Ammon's horn (tissue), 1 donor: ENCODE data around the gene ZNF610.
A peak's percentile ranks its signal among the peaks of the same experiment; 100 is the strongest.
"Not testable (repeated sequence)": the region's sequence is repeated elsewhere in the genome, so short reads cannot be mapped to it uniquely, and the experiment has no call there.

Source experiments
- DNase-seq: peaks from one replicate; pipeline ENCODE4 v3.0.0-alpha.2; 2016; ENCODE audit warnings: low spot score

ZNF610 gene

DNA sequence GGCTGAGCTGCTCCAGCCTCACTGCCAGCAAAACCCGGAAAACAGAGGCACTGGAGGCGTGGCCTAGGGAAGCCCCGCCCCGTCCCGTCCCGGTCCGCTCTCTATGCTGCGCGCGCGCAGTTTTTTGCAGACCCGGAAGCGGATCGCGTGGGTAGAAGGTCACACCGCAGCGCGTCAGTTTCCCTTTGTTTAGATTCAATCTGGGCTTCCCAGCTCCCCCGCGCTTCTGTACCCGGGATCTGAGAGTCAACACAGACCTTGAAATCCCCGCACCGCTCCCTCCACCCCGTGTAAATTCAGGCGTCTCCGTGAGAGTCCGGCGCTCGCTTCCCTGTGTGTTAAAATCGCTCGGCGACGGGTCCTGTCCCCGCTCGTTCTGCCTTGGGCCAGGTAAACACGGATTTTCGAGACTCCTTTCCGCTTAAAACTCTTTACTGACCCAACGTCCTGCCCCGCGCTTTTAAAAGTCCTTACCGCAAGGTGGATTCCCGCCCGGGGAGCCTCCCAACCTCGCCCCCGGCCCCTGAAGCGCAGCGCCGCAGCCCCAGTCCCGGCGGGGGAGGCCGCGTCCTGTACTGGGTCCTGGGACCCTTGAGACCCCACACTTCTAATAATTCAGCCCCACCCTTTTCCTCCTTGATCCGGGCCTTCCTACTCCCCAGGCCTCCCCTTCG is at the start of gene ZNF610:
TSS of gene ZNF610 (plus strand) at position 127 of the 674 bp plus-strand sequence. CDS start 12,930 bp downstream, outside the sequence.
- DNase-seq = peak; percentile 93

DNA sequence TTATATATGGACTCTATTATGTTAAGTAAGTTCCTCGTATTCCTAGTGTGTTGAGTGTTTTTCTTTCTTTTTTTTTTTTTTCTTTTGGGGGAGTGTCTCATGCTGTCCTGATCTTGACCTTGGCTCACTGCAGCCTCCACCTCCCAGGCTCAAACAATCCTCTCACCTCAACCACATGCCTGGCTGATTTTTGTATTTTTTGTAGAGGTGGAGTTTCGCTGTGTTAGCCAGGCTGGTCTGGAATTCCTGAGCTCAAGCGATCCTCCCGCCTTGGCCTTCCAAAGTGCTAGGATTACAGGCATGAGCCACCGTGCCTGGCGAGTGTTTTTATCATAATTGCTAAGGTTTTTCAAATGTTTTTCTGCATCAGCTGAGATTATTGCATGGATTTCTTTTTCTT is 49.8 kb upstream of the ZNF610 start:
- DNase-seq = no peak

DNA sequence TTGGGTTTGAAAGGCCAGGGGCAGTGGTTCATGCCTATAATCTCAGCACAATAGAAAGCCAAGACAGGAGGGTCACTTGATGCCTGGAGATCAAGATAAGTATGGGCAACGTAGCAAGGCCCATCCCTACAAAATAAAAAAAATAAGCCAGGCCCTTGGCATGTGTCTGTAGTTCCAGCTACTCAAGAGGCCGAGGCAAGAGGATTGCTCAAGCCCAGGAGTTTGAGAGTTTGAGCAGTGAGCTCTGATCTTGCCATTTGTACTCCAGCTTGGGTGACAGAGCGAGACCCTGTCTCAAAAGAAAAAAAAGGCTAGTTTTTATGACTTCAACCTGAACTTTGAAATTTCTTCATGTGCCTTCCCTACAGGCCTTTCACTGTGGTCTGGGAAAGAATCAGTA is 44.3 kb upstream of the ZNF610 start:
- no peak for DNase-seq

DNA sequence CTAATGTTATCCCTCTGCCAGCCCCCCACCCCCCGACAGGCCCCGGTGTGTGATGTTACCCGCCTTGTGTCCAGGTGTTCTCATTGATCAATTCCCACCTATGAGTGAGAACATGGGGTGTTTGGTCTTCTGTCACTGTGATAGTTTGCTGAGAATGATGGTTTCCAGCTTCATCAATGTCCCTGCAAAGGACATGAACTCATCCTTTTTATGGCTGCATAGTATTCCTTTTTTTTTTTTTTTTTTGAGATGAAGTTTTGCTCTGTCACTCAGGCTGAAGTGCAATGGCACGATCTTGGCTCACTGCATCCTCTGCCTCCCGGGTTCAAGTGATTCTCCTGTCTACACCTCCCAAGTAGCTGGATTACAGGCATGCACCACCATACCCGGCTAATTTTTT is 43.1 kb upstream of the ZNF610 start:
- DNase-seq = not testable (repeated sequence)

DNA sequence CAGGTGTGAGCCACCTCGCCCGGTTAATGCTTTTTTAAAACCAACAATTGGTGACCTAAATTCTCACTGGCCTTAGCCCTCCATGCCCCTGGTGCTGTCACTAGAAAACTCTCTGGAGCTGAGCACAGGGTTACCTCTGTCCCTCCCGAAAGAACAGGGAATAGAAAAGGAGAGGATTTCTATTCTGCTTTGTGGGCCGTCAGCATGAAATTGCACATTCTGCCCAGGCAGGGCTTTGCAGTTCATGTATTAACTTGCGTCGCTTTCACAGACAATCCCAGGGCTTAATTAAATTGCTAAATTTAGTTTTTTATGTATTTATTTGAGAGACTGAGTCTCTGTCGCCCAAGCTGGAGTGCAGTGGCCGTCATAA is 39.7 kb upstream of the ZNF610 start:
- DNase-seq = no peak

DNA sequence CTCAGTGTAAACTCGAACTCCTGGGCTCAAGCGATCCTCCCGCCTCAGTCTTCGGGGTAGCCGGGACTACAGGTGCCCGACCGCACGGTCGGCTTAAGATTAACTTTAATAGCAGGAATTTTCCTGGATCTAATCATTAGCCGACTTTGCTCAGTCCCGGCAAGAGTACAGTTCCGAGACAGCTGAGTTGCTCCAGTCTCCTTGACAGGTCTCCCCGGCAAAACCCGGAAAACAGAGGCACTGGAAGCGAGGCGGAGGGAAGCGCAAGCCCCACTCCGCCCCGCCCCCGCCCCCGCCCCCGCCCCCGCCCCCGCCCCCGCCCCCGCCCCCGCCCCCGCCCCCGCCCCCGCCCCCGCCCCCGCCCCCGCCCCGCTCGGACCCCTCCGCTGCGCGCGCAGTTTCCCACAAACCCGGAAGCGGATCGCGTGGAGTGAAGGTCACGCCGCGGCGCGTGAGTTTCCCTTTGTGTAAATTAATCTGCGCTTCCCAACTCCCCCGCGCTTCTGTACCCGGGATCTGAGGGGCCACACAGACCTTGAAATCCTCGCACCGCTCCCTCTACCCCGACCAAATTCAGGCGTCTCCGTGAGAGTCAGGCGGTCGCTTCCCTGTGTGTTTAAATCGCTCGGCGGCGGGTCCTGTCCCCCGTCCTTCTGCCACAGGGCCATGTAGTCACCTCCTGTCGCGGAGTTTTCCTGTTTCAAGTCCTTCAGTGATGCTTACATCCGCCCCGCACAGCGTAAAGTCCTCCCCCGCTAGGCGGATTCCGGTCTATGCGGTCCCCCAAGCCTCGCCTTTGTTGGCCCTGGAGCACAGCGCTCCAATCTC is 39.1 kb upstream of the ZNF610 start, which contains the start of gene ZNF480:
TSS of gene ZNF480 (plus strand) at position 397 of the 828 bp plus-strand sequence. CDS start 3,244 bp downstream, outside the sequence.
- peak; percentile 84 for DNase-seq

DNA sequence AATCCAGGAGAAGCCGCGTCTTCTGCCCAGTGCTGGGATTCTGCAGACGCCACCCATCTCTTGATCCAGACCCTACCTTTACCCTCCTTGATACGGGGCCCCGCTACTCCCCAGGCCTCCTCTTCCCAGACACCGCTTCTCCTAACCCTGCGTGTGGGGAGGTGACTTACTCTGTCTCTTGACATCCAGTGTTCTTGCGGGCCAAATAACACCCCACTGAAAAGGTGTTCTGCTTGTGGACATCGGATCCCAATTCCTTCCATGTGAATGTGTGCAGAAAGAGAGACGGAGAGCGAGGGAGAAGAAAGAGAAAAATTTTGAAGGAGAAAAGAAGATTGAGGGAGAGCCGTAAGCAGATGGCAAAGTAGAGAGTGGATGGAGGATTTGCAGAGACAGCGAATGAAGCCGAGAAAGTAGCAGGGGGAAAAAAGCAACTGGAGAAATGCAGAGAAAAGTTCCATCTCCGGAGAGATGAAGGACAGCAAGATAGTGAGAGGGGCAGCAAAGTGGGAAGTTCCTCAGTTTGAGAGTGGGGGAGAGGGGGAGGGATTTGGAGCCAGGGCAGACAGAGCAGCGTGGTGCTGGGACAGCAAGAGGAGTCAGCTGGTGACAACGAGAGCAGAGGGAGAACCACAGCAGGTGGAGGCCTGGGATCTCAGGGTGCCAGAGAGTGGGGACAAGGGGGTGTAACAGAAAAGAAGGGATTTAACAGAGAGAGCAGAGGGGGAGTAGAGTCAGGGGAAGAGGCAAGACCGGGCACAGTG is 38.3 kb upstream of the ZNF610 start:
- DNase-seq = no peak

DNA sequence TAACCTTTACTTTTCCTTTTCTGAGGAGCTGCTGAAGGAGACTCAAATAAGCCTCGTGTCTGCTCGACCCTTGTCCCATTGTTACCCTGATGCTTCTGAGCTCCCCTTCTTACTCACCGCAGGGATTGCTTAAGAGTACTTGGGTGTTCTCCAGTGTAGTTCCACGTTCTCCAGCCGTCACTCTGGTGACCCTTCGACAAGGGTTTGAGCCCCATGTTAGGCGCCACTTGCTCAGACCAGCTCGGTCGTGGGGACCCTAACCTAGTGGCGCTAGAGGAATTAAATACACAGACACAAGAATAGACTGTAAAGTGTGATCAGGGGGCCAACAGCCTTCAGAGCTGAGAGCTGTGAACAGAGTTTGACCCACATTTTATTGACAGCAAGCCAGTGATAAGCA is 28.8 kb upstream of the ZNF610 start:
- no peak for DNase-seq

DNA sequence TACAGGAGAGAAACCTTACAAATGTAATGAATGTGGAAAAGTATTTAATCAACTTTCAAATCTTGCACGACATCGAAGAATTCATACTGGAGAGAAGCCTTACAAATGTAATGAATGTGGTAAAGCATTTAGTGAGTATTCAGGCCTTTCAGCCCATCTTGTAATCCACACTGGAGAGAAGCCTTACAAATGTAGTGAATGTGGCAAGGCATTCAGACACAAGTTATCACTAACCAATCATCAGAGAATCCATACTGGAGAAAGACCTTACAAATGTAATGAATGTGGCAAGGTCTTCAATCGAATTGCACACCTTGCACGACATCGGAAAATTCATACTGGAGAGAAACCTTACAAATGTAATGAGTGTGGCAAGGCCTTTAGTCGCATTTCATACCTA is 13.6 kb upstream of the ZNF610 start:
- no peak for DNase-seq

DNA sequence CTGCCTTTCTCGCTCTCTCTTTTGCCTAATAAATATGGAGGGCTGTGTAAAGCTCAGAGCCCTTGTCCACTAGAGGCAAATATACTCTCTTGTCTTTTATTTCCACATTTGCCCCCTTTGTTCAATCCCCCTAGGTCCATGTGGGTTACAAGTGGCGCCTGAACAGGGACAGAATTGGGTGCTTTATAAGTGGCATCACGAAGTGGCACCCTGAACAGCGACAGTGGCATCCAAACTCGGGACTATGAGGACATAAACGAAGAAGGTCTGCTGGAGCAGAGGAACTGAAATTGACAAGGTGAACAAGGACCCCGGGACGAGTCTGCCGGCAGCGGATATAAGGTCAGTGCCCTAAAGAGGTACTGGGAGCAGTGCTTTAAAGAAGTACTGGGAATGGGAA is 4.3 kb upstream of the ZNF610 start:
- DNase-seq = no peak

DNA sequence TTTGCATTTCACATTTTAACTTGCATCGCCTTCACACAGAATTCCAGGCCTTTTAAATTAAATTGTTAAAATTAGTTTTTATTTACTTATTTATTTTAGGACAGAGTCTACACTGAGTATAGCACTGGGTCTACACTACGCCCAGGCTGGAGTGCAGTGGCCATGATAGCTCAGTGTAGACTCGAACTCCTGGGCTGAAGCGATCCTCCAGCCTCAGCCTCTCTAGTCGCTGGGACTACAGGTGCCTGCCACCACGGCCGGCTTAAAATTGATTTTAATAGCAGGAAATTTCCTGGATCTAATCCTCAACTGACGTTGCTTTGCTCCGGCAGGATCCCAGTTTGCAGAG is 301 bp upstream of the ZNF610 start:
- DNase-seq = no peak

DNA sequence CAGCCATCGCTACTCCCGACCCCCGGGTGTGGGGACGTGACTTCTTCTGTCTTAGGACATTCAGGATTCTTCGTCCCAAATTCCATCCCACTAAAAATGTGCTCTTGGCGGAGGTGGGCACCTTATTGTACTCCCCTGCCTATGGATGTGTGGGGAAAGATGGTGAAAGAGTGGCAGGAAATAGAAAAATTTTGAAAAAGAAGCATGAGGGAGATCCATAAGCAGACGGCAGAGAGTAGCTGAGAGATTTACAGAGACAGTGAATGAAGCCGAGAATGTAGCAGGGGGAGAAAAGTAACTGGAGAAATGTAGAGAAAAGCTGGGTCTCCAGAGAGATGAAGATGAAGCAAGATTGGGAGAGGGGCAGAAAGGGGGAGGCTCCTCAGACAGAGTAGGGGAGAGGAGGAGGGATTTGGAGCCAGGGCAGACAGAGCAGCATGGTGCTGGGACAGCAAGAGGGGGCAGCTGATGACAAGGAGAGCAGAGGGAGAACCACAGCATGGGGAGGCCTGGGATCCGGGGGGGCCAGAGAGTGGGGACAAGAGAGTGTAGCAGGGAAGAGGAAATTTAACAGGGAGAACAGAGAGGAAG is 843 bp downstream of the ZNF610 start:
- no peak for DNase-seq

DNA sequence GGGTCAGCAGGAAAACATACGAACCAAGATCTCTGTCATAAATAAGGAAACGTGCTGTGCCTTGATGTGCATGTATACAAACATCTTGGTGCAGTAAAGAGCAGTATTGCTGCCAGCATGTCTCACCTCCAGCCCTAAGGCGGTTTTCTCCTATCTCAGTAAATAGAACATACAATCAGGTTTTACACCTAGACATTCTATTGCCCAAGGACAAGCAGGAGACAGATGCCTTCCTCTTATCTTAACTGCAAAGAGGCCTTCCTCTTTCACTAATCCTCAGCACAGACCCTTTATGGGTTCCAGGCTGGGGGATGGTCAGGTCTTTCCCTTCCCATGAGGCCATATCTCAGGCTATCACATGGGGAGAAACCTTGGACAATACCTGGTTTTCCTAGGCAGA is 3.0 kb downstream of the ZNF610 start:
- DNase-seq = not testable (repeated sequence)

DNA sequence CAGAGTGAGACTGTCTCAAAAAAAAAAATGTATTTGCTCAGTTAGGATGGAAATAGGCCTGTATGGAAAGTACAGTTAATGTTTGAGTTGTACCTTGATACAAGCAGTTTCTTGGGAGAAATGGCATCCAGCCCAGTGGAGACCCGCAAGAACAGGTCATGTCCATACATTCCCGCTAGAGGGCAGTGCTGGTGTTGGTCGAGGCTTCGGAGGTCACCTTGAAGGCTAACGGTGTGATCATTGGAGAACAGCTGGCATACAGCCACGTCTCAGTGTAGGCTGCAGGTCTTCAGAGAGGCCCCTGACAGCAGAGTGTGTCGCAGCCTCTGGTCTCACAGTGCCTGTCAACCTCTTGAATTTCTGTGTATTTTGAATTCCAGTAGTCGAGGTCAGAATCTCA is 7.5 kb downstream of the ZNF610 start:
- DNase-seq = peak; percentile 56

DNA sequence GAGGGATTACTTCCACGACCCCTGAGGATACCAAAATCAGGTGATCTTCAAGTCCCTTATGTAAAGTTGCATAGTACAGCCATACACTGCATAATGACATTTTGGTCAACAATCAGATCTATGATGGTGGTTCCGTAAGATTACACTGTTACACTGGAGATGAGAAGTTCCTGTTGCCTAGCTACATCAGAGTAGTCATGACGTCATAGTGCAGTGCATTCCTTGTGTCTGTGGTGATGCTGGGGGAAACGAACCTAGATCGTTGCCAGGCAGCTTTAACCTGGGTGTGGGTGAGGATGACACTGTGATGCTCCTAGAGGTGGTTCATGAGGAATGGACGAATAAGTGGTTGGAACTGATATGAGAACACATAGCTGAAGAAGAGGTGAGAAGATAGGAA is 9.1 kb downstream of the ZNF610 start:
- no peak for DNase-seq

DNA sequence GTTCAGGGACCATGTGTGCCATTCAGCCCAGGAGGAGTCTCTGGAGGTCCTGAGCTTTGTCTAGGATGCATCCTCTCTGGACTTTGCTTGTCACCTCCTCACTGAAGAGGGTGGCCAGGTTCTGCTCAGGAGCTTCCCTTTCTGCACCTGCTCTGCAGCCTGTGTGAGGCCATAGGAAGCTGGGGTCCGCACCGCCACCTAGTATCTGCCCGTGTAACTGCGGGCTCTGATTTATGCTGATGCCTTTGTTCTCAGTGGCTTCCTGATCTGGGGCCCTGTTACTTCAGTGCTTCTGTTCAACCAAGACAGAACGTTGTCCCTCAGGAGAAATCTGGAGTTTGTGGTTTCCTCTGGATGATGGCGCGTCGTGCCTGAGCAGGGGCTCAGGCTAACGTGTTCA is 15.5 kb downstream of the ZNF610 start:
- DNase-seq = no peak

DNA sequence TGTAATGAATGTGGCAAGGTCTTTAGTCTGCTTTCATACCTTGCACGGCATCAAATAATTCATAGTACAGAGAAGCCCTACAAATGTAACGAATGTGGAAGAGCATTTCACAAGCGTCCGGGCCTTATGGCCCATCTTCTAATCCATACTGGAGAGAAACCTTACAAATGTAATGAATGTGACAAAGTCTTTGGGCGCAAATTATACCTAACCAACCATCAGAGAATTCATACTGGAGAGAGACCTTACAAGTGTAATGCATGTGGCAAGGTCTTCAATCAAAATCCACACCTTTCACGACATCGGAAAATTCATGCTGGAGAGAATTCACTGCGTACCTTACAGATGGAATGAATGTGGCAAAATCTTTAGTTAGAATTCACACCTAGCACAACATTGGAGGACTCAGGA is 30.4 kb downstream of the ZNF610 start:
- no peak for DNase-seq

DNA sequence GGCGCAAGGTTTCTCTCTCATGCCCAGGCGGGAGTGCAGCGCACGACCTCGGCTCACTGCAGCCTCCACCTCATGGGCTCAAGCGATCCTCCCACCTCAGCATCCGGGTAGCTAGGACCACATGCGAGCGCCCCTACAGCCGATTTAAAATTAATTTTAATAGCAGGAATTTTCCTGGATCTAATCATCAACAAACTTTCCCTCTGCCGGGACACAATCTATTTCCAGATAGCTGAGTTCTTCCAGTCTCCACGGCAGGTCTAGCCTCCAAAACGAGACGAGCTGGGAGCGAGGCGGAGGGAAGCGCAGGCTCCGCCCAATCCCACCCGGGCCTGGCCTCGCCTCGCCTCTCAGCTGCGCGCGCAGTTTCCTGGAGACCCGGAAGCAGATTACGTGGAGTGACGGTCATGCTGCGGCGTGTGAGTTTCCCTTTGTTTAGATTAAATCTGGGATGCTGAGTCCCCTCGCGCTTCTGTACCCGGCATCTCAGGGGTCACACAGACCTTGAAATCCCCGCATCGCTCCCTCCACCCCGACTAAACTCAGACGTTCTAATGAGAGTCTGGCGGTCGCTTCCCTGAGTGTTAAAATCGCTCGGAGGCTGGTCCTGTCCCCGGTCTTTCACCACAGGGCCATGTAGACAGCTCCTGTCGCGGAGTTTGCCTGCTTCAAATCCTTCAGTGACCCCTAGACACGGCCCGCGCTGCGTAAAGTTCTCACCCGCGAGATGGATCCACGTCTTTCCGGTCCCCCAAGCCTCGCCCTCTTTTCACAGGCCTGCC is 33.7 kb downstream of the ZNF610 start, which contains the start of gene ZNF880:
TSS of gene ZNF880 (plus strand) at position 365 of the 782 bp plus-strand sequence. CDS start at position 408, 43 bp downstream.
- DNase-seq = peak; percentile 94

DNA sequence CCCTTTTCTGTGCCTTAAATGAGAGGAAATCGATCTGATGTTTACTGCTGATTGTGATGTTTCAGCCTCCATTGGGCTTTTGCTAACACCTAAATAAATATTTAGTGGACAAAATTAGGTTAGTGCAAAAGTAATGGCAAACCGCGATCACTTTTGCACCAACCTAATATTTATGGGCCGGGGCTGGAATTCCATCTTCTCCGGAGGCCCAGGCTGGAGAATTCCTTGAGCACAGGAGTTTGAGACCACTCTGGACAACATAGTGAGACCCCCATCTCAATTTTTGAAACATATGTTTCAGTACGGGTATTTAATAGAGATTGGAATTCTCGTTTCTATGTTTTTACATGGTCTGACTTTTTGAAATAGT is 34.3 kb downstream of the ZNF610 start:
- no peak for DNase-seq

DNA sequence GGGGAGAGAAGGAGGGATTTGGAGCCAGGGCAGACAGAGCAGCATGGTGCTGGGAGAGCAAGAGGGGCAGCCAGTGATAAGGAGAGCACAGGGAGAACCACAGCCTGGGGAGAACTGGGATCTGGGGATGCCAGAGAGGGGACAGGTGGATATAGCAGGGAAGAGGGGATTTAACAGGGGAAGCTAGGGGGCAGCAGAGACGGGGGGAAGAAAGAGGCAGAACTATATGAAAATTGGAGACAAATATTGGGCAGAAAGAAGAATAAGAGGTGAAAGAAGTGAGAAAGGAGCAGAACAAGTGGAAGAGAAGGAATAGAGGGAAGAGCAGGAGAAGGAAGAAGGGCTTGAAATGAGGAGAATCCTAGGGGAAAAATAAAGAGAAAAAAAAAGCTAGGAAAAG is 55.1 kb downstream of the ZNF610 start:
- DNase-seq = no peak

DNA sequence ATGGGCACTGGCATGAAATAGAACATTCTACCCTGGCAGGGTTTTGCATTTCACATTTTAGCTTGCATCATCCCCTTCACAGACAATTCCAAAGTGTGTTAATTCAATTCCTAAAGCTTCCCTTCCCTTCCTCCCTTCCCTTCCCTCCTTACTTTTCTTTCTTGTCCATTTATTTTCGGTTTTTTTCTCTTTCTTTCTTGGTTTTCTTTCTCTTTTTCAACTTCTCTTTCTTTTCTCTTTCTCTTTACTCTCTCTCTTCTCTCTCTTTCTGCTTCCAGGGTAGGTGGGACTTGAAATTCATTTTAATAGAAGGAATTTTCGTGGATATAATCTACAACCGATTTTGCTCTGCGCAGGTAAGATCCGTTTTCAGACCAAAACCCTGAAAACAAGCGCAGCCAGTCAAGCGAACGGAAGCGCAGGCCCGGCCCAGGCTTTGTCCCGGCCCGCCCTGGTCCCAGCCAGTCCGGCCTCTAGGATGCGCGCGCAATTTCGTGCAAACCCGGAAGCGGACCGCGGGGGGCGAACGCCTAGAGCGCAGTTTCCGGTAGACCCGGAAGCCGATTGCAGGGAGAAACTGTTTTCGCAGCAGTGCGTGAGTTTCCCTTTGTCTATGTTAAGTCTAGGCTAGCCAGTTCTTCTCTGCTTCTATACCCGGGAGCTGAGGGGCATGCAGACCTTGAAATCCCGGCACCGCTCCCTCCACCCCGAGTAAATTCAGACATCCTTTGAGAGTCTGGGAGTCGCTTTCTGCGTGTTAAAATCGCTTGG is 61.5 kb downstream of the ZNF610 start, which contains the start of gene ZNF528:
TSS of gene ZNF528 (plus strand) at position 540 of the 771 bp plus-strand sequence. CDS start 4,165 bp downstream, outside the sequence.
- DNase-seq = peak; percentile 92
